IMR-90 (cell line): ENCODE data around the gene MTX3.

Experiments used
- BHLHE40 ChIP-seq: fragments of 150-350 bp; IDR thresholded peaks from 2 replicates; pipeline ENCODE4 v1.6.1; 2016; ENCODE audit warnings: mild to moderate bottlenecking, low read depth, low read length
- CEBPB ChIP-seq: IDR thresholded peaks from 2 replicates; pipeline ENCODE4 v1.6.1; 2012; ENCODE audit warnings: low read depth, low read length, improper control_type of control experiment
- CTCF ChIP-seq: conservative IDR thresholded peaks from 2 replicates; pipeline ENCODE4 v1.5.1; 2012; ENCODE audit warnings: mild to moderate bottlenecking, low read depth, low read length, improper control_type of control experiment
- ELK1 ChIP-seq: fragments of 150-350 bp; IDR thresholded peaks from 2 replicates; pipeline ENCODE4 v1.6.1; 2016; ENCODE audit warnings: low read depth, mild to moderate bottlenecking, low read length, moderate library complexity, borderline replicate concordance
- POLR2A ChIP-seq: IDR thresholded peaks from 2 replicates; pipeline ENCODE4 v1.6.1; 2012; ENCODE audit warnings: mild to moderate bottlenecking, low read depth, low read length
- RAD21 ChIP-seq: IDR thresholded peaks from 2 replicates; pipeline ENCODE4 v1.6.1; 2012; ENCODE audit warnings: low read length, improper control_type of control experiment
- RCOR1 ChIP-seq: IDR thresholded peaks from 2 replicates; pipeline ENCODE4 v1.6.1; 2012; ENCODE audit warnings: mild to moderate bottlenecking, low read length, improper control_type of control experiment; ENCODE audit not compliant: insufficient replicate concordance
- TF ChIP-seq, protein P1 (sequence below): fragments of 150-350 bp; IDR thresholded peaks from 2 replicates; pipeline ENCODE4 v1.6.1; 2017; ENCODE audit warnings: mild to moderate bottlenecking, antibody characterized with exemption, low read length, low read depth

DNA sequence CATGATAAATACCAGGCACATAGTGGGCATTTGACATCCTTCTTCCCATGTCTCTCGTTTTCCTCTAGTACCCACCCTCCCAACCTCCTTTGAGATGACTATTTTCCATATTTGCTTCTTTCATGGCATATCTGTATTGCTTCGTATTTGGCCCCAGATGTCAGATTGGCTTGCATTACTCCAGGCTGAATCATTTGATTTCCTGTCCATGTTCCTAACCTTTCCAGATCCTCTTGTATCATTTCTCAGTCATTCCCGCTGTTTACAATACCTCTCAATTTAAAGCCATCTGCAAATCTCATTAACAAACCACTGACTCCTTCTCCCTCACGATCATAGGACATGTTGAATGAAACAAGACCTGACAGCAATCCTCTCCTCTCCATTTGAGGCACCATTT, 19.9 kb downstream of the MTX3 start:
- no peak for TF ChIP-seq CTCF
- no peak for TF ChIP-seq ELK1
- no peak for TF ChIP-seq RCOR1
- no peak for TF ChIP-seq CEBPB
- TF ChIP-seq POLR2A = no peak
- TF ChIP-seq RAD21 = no peak
- TF ChIP-seq BHLHE40 = no peak
- TF ChIP-seq, protein P1, sequence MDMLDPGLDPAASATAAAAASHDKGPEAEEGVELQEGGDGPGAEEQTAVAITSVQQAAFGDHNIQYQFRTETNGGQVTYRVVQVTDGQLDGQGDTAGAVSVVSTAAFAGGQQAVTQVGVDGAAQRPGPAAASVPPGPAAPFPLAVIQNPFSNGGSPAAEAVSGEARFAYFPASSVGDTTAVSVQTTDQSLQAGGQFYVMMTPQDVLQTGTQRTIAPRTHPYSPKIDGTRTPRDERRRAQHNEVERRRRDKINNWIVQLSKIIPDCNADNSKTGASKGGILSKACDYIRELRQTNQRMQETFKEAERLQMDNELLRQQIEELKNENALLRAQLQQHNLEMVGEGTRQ = no peak
